Activated CD4-positive, alpha-beta T cell treated with anti-CD3 and anti-CD28 coated beads for 24 hours (primary cell): ENCODE measurements around the gene KCNK3.
A peak's percentile ranks its signal among the peaks of the same experiment; 100 is the strongest.
"Not testable (repeated sequence)": the region's sequence is repeated elsewhere in the genome, so short reads cannot be mapped to it uniquely, and the experiment has no call there.

ENCODE experiments used
- DNase-seq, 2 donors: peaks; one replicate each; pipeline ENCODE4 v3.0.0-alpha.2; 2020; ENCODE audit warnings: low read depth in 2 of 2

The KCNK3 gene

GRCh38 chr2:26730549-26731344 is 38.2 kb downstream of the KCNK3 start:
- DNase-seq, result no peak

GRCh38 chr2:26731714-26732113 is 39.2 kb downstream of the KCNK3 start:
- no peak for DNase-seq

GRCh38 chr2:26732446-26732845 is 39.9 kb downstream of the KCNK3 start:
- no peak for DNase-seq

- no peak for DNase-seq
Measured at GRCh38 chr2:26733413-26733812, 40.9 kb downstream of the KCNK3 start.

GRCh38 chr2:26735097-26735496 is 42.6 kb downstream of the KCNK3 start:
- DNase-seq, result no peak

GRCh38 chr2:26735883-26736588 is 43.5 kb downstream of the KCNK3 start:
- DNase-seq, result no peak

GRCh38 chr2:26737221-26737620 is 44.7 kb downstream of the KCNK3 start:
- no peak for DNase-seq

GRCh38 chr2:26738481-26738880 is 46.0 kb downstream of the KCNK3 start:
- no peak for DNase-seq

GRCh38 chr2:26739514-26739913 is 47.0 kb downstream of the KCNK3 start:
- DNase-seq, result no peak

GRCh38 chr2:26740346-26740745 is 47.8 kb downstream of the KCNK3 start:
- no peak for DNase-seq

GRCh38 chr2:26740890-26741302 is 48.4 kb downstream of the KCNK3 start:
- DNase-seq, result no peak

GRCh38 chr2:26742048-26742770 is 49.7 kb downstream of the KCNK3 start:
- DNase-seq, result no peak

- DNase-seq, result no peak
Measured at GRCh38 chr2:26743852-26744251, 51.3 kb downstream of the KCNK3 start.

GRCh38 chr2:26744953-26745352 is 52.4 kb downstream of the KCNK3 start:
- DNase-seq, result no peak

GRCh38 chr2:26745609-26746327 is 53.2 kb downstream of the KCNK3 start:
- peak; percentile 73 to 83 for DNase-seq

GRCh38 chr2:26746934-26747333 is 54.4 kb downstream of the KCNK3 start:
- DNase-seq, result no peak

- not testable (repeated sequence) for DNase-seq
Measured at GRCh38 chr2:26749787-26750420, 57.4 kb downstream of the KCNK3 start.

GRCh38 chr2:26750467-26750866 is 57.9 kb downstream of the KCNK3 start:
- not testable (repeated sequence) for DNase-seq

- DNase-seq, result no peak
Measured at GRCh38 chr2:26752656-26753055, 60.1 kb downstream of the KCNK3 start.

- no peak for DNase-seq
Measured at GRCh38 chr2:26754539-26754938, 62.0 kb downstream of the KCNK3 start.

GRCh38 chr2:26754972-26755670 is 62.6 kb downstream of the KCNK3 start:
- no peak for DNase-seq
